Ovary (tissue), 3 donors: ENCODE data around the gene PTCHD4.

Experiments
- CTCF ChIP-seq, 3 donors: fragments of 450-650 bp in 2 of 3; fragments of 200-600 bp in 1 of 3; IDR thresholded peaks; one replicate each; pipeline versions ENCODE4 v1.5.1 to v1.8.0; 2016 to 2022; ENCODE audit warnings: antibody characterized with exemption in 3 of 3, mild to moderate bottlenecking in 1 of 3
- POLR2A ChIP-seq: fragments of 450-650 bp; IDR thresholded peaks from one replicate; pipeline ENCODE4 v1.6.1; 2017; ENCODE audit warnings: antibody characterized with exemption, mild to moderate bottlenecking, moderate library complexity
- donor health status: DM: no; HTN: no; CAD: no.

- no peak for TF ChIP-seq CTCF (IDR thresholded peaks at IDR 0.05)
- TF ChIP-seq POLR2A = no peak
These were observed 2.1 kb upstream of the PTCHD4 start for GRCh38 chr6:48113130-48113529.
